Ovary (tissue), 9 donors: ENCODE data around the gene OR6M1. TPM values are rescaled to one million over a fixed set of nuclear protein-coding genes. Genes with fewer than 3 reads are reported as not detected.

ENCODE experiments used
- DNase-seq, 5 donors: peaks; one replicate each; pipeline ENCODE4 v3.0.0-alpha.2; 2019 to 2020
- H3K27ac ChIP-seq, 2 donors: fragments of 200-600 bp; one replicate each; pipeline versions ENCODE4 v1.5.1 to v1.8.0; 2019 to 2022
- H3K27me3 ChIP-seq: fragments of 200-600 bp; one replicate; pipeline ENCODE4 v1.8.0; 2022
- H3K36me3 ChIP-seq: fragments of 200-600 bp; sonication (generic); one replicate; pipeline ENCODE4 v1.5.1; 2019
- H3K4me1 ChIP-seq: one replicate; pipeline ENCODE4 v1.8.1; 2013; ENCODE audit warnings: mild to moderate bottlenecking, moderate library complexity; ENCODE audit not compliant: insufficient read depth
- H3K4me3 ChIP-seq: fragments of 200-600 bp; sonication (generic); one replicate; pipeline ENCODE4 v1.5.1; 2017
- H3K9me3 ChIP-seq, 2 donors: fragments of 200-600 bp in 1 of 2; sonication (generic) in 1 of 2; one replicate each; pipeline versions ENCODE4 v1.5.1 to v1.8.1; 2013 to 2019; ENCODE audit warnings: mild to moderate bottlenecking in 1 of 2, moderate library complexity in 1 of 2
- CTCF ChIP-seq, 3 donors: fragments of 450-650 bp in 2 of 3; fragments of 200-600 bp in 1 of 3; IDR thresholded peaks; one replicate each; pipeline versions ENCODE4 v1.5.1 to v1.8.0; 2016 to 2022; ENCODE audit warnings: antibody characterized with exemption in 3 of 3, mild to moderate bottlenecking in 1 of 3
- EP300 ChIP-seq: sonication (generic); formaldehyde crosslinking; IDR thresholded peaks from one replicate; pipeline ENCODE4 v1.6.1; 2017; ENCODE audit warnings: antibody characterized with exemption
- POLR2A ChIP-seq: fragments of 450-650 bp; IDR thresholded peaks from one replicate; pipeline ENCODE4 v1.6.1; 2017; ENCODE audit warnings: antibody characterized with exemption, mild to moderate bottlenecking, moderate library complexity
- WGBS, 3 donors: extraction: QIAGEN DNeasy Blood & Tissue Kit in 1 of 3; methylation state at CpG; one replicate each; pipeline versions ENCODE4 v1.1.5 to v1.1.7; 2013 to 2017; 5-methylcytosine and 5-hydroxymethylcytosine counted together
- intact Hi-C, 4 donors: fragments of 100-400 bp; cut with DNase I; formaldehyde crosslinking; loops; one replicate each; pipeline versions ENCODE4 v1.11.0 to v1.15.1; 2022 to 2023
- polyA plus RNA-seq, 2 donors: library from polyadenylated mRNA; stranded (reverse); fragments of 200-250 nt in 1 of 2; fragments of 350-450 nt in 1 of 2; fragmentation: Illumina TruSeq in 1 of 2; extraction: RNeasy Lipid Tissue Mini Kit (QIAGEN cat#74804) in 1 of 2; gene quantifications; one replicate each; pipeline ENCODE4 v1.2.3, GENCODE V29; 2013 to 2014
- total RNA-seq, 7 donors: library from RNA; depleted of rRNA in 2 of 7; stranded (reverse); fragments of >200 nt in 2 of 7; fragmentation: NEBNext Ultra II Directional in 3 of 7; extraction: Animal tissue kit (Norgen Biotek cat#: 25700) in 3 of 7; gene quantifications; one replicate each; pipeline versions ENCODE4 v1.1.0 to v1.2.4, GENCODE V29; 2016 to 2023
- donor health status: DM: no; HTN: no; CAD: no; lungs with moderate emphysema.
- donor health status: DM: no; HTN: no; CAD: no.
- donor health status: Bipolar disorder and iron deficiency.
- donor health status: DM: yes; HTN: yes; CAD: no.
- donor health status: DM: no; HTN: no; CAD: no.
- donor health status: DM: yes; HTN: yes; CAD: no.

Gene OR6M1
- total and polyA plus RNA-seq, 9 donors, result not detected

DNA sequence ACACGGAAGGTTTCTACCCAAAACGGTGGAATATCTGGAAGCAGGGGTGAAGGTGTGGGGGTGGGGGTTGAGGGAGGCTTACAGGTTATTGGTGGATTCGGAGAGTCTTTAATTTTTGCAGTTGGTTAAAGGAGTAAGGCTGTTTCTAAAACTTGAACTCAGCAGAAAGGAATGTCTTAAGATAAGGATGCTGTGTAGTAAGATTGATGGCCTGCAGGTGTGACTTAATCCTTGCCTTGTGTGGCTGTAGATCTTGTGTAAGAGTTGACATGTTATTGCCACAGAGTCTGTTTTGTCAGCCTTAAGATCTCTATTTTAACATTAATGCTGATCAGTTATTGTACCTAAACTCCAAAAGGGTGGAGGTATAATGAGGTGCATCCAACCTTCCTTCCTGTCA lies 16.4 kb upstream of the OR6M1 start:
- no peak overlapping the region for H3K4me3 ChIP-seq
- WGBS, 3 donors, result 5 to 6% (median 6%) methylated on average over 3 of the region's 3 CpGs
- no peak for DNase-seq

DNA sequence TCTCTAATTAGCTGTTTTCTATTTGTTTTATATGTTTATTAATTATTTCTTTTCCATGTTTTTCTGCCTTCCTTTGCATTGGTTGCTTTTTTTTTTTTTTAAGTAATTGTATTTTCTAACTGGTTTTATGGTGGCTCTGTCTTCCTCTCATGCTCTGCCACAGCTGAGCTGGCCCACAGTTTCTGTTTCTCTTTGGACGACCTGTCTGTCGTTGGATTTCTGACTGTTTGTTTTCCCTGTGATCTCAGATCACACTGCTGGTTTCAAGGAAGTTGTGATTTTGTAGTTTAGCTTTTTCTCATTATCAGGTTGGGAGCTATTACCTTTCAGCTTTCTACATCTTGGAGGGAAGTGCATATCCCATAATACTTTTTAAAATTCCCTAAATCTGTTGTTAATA lies 15.9 kb upstream of the OR6M1 start:
- H3K4me3 ChIP-seq, result no peak overlapping the region
- DNase-seq, result no peak
- no peaks in the 10 kb centered on the region for H3K4me1 ChIP-seq
- intact Hi-C loops, result no loop called here
- no peaks in the 10 kb centered on the region for H3K27me3 ChIP-seq
- 16 to 18% (median 18%) methylated on average over 2 of the region's 2 CpGs for WGBS, 3 donors
- no peaks in the 10 kb centered on the region for H3K36me3 ChIP-seq
- no peaks in the 10 kb centered on the region for H3K9me3 ChIP-seq
- TF ChIP-seq POLR2A (no peak), CTCF (IDR thresholded peaks at IDR 0.05) (no peak), EP300 (no peak)
- no peak overlapping the region for H3K27ac ChIP-seq

More for the DNA sequence above, 16.4 kb upstream of the OR6M1 start:
- Histone ChIP-seq H3K36me3 (no peaks in the 10 kb centered on the region), H3K4me1 (no peaks in the 10 kb centered on the region), H3K27ac (no peak overlapping the region), H3K27me3 (no peaks in the 10 kb centered on the region), H3K9me3 (no peaks in the 10 kb centered on the region)
- intact Hi-C loops, result no loop called here
- TF ChIP-seq POLR2A, result no peak
- TF ChIP-seq CTCF (IDR thresholded peaks at IDR 0.05), result no peak
- TF ChIP-seq EP300, result no peak

- intact Hi-C loops, result no loop called here
- Histone ChIP-seq H3K27ac (no peak overlapping the region), H3K9me3 (no peaks in the 10 kb centered on the region), H3K36me3 (no peaks in the 10 kb centered on the region), H3K4me3 (no peak overlapping the region), H3K27me3 (no peaks in the 10 kb centered on the region), H3K4me1 (no peaks in the 10 kb centered on the region)
- no peak for DNase-seq
- 87 to 93% (median 92%) methylated on average over 5 of the region's 5 CpGs for WGBS, 3 donors
- TF ChIP-seq POLR2A (no peak), CTCF (IDR thresholded peaks at IDR 0.05) (no peak), EP300 (no peak)
Observed at GRCh38 chr11:123815122-123815521, 9.0 kb upstream of the OR6M1 start.

GRCh38 chr11:123801765-123802164 lies 4.4 kb downstream of the OR6M1 start:
- 0 to 35% (median 32%) methylated on average over 1 of the region's 1 CpG for WGBS, 3 donors
- Histone ChIP-seq H3K27me3 (no peaks in the 10 kb centered on the region), H3K4me1 (no peaks in the 10 kb centered on the region), H3K27ac (no peak overlapping the region), H3K9me3 (no peaks in the 10 kb centered on the region), H3K4me3 (no peak overlapping the region), H3K36me3 (no peaks in the 10 kb centered on the region)
- TF ChIP-seq EP300, result no peak
- TF ChIP-seq POLR2A, result no peak
- no peak for TF ChIP-seq CTCF (IDR thresholded peaks at IDR 0.05)
- intact Hi-C loops, result no loop called here
- DNase-seq, result no peak

DNA sequence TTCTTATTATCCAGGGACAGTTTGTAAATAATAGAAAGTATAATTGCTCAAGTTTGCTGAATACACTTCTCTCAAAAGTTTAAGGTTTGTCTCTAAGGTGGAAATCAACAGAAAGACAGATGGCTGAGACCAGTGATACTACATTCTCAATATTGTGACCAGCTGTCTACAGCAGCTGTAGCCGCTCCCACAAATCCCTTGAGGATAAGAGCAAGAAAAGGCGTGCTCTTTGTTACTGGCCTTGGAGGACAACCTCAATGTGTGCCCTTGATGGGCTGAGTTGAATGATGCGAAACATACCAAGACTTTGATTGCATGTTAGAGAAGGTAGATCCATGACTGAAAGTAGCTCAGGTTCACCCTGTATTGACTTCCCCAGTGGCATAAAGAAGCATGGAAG lies 6.1 kb downstream of the OR6M1 start:
- intact Hi-C loops, result no loop called here
- WGBS, 3 donors, result 35 to 74% (median 44%) methylated on average over 3 of the region's 3 CpGs
- TF ChIP-seq POLR2A (no peak), CTCF (IDR thresholded peaks at IDR 0.05) (no peak), EP300 (no peak)

More for the DNA sequence above, 6.1 kb downstream of the OR6M1 start:
- no peaks in the 10 kb centered on the region for H3K4me1 ChIP-seq
- no peaks in the 10 kb centered on the region for H3K36me3 ChIP-seq
- no peaks in the 10 kb centered on the region for H3K9me3 ChIP-seq
- H3K4me3 ChIP-seq, result no peak overlapping the region
- DNase-seq, result no peak
- H3K27ac ChIP-seq, result no peak overlapping the region
- H3K27me3 ChIP-seq, result no peaks in the 10 kb centered on the region
